Loucy (cell line): ENCODE measurements around the gene XRCC3.

Experiments
- EZH2phosphoT487 ChIP-seq: fragments of 200-600 bp; IDR thresholded peaks from 2 replicates; pipeline ENCODE4 v1.6.1; 2018; ENCODE audit warnings: antibody characterized with exemption, mild to moderate bottlenecking, moderate library complexity, borderline replicate concordance
- TF ChIP-seq, protein P1 (sequence below): fragments of 200-600 bp; sonication (generic); conservative IDR thresholded peaks from 2 replicates; pipeline ENCODE4 v1.5.1; 2014; ENCODE audit warnings: mild to moderate bottlenecking, antibody characterized with exemption, low read length

DNA sequence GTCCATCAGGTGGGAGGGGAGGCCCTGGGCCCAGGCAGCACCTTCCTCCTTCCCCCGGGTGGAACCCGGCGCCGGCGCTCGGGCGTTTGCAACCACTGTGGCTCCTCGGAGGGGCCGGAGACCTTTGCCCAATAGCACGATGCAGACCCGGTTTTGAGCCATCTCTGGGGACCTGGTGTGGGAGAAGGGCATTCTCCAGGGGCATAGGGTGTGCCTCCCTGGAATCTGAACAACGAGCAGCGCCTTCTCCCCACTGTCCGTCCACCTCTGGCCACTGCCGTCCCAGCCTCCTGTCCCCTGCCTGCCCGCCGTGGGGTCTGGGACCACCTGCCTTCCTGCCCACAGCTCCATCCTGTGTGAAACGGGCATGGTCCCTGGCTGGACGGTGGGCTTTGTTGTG lies 12.9 kb upstream of the XRCC3 start:
- TF ChIP-seq, protein P1, sequence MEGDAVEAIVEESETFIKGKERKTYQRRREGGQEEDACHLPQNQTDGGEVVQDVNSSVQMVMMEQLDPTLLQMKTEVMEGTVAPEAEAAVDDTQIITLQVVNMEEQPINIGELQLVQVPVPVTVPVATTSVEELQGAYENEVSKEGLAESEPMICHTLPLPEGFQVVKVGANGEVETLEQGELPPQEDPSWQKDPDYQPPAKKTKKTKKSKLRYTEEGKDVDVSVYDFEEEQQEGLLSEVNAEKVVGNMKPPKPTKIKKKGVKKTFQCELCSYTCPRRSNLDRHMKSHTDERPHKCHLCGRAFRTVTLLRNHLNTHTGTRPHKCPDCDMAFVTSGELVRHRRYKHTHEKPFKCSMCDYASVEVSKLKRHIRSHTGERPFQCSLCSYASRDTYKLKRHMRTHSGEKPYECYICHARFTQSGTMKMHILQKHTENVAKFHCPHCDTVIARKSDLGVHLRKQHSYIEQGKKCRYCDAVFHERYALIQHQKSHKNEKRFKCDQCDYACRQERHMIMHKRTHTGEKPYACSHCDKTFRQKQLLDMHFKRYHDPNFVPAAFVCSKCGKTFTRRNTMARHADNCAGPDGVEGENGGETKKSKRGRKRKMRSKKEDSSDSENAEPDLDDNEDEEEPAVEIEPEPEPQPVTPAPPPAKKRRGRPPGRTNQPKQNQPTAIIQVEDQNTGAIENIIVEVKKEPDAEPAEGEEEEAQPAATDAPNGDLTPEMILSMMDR = no peak
- TF ChIP-seq EZH2phosphoT487 = no peak
